ENCODE results near the gene DAZAP1.

The DAZAP1 gene

GRCh38 chr19:1377176-1377964 is 30.0 kb upstream of the DAZAP1 start:
- DNase-seq = no peak

- DNase-seq = no peak
Measured at GRCh38 chr19:1377965-1378785, 29.2 kb upstream of the DAZAP1 start.

GRCh38 chr19:1379126-1379905 is 28.1 kb upstream of the DAZAP1 start:
- DNase-seq = no peak

- DNase-seq = no peak
Measured at GRCh38 chr19:1379961-1380489, 27.4 kb upstream of the DAZAP1 start.

GRCh38 chr19:1382250-1382649 is 25.1 kb upstream of the DAZAP1 start:
- DNase-seq = no peak

GRCh38 chr19:1383017-1383311 is 24.4 kb upstream of the DAZAP1 start:
- DNase-seq = no peak

GRCh38 chr19:1383312-1384084 is 23.9 kb upstream of the DAZAP1 start, which contains the start of gene NDUFS7:
NDUFS7 (plus strand) TSS chr19:1383907; CDS start chr19:1383927, 20 bp downstream.
- DNase-seq = peak; percentile 95 to 96

- no peak for DNase-seq
Measured at GRCh38 chr19:1384085-1384462, 23.3 kb upstream of the DAZAP1 start.

- DNase-seq = no peak
Measured at GRCh38 chr19:1384478-1385110, 22.8 kb upstream of the DAZAP1 start.

GRCh38 chr19:1385816-1386215 is 21.6 kb upstream of the DAZAP1 start:
- no peak for DNase-seq

- no peak for DNase-seq
Measured at GRCh38 chr19:1386945-1387683, 20.3 kb upstream of the DAZAP1 start.

GRCh38 chr19:1387684-1388636 is 19.4 kb upstream of the DAZAP1 start:
- DNase-seq = no peak

GRCh38 chr19:1388637-1389026 is 18.8 kb upstream of the DAZAP1 start:
- no peak for DNase-seq

- DNase-seq = no peak
Measured at GRCh38 chr19:1389033-1389940, 18.1 kb upstream of the DAZAP1 start.

- no peak for DNase-seq
Measured at GRCh38 chr19:1390890-1391423, 16.4 kb upstream of the DAZAP1 start.

- no peak for DNase-seq
Measured at GRCh38 chr19:1392407-1392806, 15.0 kb upstream of the DAZAP1 start.

- DNase-seq = no peak
Measured at GRCh38 chr19:1392939-1393530, 14.4 kb upstream of the DAZAP1 start.

GRCh38 chr19:1393841-1394240 is 13.5 kb upstream of the DAZAP1 start:
- no peak for DNase-seq

Measured in CD4-positive, alpha-beta T cell treated with Interleukin-4 for 1 hour (primary cell).